Stimulated activated CD8-positive, alpha-beta memory T cell treated with anti-CD3 and anti-CD28 coated beads, Interleukin-4, amount 100 ng/mL, for 24 hours (primary cell): ENCODE data around the gene CRYBG2.
"Not testable (repeated sequence)": the region's sequence is repeated elsewhere in the genome, so short reads cannot be mapped to it uniquely, and the experiment has no call there.

Source experiments
- DNase-seq: peaks from one replicate; pipeline ENCODE4 v3.0.0-alpha.2; 2020; ENCODE audit warnings: low read depth

Gene CRYBG2

DNA sequence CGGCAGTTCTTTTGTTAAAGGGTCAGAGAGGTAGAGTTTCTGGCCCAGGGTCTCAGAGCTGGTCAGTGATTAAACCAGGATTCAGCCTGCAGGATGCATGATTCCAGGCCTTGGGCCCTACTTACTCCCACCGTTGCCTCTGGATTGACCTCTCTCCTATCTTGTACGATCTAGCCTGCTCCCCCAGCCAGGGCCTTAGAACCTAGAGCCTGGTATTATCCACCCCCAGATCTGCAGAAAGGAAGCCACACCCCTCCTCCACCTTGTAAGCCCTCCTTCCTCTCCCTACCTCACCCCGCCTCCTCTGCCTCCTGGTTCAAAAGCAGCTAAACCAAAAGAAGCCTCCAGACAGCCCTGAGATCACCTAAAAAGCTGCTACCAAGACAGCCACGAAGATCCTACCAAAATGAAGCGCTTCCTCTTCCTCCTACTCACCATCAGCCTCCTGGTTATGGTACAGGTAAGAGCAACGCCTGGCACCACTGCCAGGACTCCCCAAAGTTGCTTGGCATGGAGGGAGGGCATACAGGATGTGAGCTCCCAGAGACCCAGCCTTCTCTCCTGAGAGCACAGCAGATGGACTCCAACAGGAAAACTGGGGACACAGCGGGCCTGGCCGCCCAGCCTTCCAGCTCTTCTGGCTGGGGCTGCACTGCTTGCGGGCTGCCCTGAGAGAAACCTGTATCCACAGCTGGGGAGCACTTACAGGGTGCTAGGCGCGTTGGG, 36.2 kb downstream of the CRYBG2 start, which contains the start of gene CD52:
Gene CD52, plus strand, starts transcription at position 347 of the 726 bp plus-strand sequence. Its CDS starts 60 bp downstream, at position 407.
- DNase-seq, result peak; percentile 64

DNA sequence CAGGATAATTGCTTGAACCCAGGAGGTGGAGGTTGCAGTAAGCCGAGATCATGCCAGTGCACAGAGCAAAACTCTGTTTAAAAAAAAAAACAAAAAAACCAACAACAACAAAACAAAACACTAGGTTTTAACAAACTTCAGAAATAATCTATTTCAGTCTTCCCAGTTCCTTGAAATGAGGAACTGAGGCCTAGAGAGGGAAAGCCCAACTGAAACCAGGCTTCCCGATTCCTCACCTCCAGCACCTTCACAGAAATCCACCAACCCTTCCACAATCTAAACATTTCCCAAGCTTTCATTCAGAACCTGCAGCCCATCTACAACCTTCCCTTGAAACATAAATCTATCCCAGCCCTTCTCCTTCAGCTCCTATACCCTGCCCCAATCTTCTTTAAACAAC, 36.8 kb downstream of the CRYBG2 start:
- DNase-seq, result no peak

DNA sequence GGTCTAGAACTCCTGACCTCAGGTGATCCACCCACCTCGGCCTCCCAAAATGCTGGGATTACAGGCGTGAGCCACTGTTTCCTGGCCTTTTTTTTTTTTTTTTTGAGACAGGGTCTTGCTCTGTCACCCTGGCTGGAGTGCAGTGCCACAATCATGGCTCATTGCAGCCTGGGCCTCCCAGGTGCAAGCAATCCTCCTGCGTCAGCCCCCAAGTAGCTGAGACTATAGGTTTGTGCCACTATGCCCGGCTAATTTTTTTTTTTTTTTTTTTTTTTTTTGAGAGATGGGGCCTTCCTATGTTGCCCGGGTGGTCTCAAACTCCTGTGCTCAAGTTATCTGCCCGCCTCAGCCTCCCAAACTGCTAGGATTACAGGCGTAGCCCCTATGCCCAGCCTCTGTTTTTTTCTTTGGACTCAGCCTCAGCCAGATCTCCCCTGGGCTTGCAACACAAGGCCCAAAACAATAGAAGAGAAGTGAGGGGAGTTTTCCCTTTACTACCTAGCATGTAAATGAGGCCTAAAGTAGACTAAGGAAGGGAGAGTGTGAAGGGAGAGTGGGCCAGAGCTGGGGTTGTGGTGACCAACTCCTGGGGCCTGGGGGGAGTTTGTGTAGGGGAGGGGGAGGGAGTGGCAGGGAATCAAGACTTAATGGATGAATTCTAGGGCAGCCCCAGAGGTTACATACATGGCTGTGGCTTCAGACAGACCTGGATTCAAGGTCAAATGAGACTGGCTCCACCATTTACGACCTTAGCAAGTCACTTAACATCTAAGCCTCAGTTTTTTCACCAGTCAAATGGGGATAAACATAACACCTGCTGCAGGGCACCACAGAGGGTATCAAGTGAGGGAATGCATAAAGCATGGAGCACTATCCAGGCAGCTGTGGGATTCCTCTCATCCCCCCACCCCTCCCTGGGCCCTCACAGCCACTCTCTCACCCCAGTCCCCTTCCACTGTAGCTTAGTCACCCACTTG, 37.8 kb downstream of the CRYBG2 start:
- no peak for DNase-seq

DNA sequence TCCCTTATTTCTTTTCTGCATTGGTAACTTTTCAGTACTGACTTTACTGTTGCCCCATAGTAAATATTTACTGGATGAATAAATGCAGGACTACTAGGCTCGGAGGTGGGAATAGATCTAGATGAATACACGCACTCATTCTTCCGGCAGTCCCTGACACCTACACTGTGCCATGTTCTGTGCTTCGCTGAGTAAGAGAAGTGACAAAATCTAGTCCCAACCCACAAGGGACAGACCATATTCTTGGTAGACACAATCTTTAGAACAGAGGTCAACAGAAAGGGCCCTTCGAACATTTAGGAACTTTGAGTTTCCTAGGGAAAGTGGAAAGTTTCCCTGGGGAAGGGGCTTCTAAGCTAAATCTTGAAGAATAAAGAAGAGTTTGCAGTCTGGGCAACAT, 39.4 kb downstream of the CRYBG2 start:
- no peak for DNase-seq

DNA sequence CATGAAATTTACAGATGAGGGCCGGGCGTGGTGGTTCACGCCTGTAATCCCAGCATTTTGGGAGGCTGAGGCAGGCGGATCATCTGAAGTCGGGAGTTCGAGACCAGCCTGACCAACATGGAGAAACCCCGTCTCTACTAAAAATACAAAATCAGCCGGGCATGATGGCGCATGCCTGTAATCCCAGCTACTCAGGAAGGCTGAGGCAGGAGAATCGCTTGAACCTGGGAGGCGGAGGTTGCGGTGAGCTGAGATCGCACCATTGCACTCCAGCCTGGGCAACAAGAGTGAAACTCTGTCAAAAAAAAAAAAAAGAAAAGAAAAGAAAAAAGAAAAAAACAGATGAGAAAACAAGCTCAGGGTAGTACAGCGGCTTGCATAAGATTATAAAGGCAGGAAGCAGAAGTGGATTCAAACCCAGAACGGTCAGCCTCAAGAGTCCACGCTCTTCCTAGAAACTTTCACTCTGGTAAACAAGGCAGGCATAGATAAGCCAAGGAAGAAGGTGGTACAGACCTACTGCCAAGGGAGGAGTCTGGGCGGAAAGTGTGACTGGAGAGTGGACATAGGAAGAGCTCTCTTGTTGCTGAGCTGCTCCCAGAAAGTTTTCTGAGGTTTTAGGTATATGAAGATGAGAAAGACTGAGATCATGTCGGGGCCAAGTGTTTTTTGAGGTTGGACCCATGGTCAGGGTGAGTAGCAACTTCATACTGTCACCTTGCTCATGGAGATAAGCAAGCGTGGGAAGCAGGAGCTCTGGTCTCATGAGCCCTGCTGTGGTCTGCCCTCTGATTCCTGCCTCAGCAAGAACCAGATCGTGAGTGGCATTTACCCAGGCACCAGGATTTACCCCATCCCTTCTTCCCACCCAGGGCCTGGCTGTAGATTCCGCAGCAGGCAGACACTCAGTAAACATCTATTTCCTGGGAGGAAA, 45.7 kb downstream of the CRYBG2 start:
- DNase-seq, result not testable (repeated sequence)

DNA sequence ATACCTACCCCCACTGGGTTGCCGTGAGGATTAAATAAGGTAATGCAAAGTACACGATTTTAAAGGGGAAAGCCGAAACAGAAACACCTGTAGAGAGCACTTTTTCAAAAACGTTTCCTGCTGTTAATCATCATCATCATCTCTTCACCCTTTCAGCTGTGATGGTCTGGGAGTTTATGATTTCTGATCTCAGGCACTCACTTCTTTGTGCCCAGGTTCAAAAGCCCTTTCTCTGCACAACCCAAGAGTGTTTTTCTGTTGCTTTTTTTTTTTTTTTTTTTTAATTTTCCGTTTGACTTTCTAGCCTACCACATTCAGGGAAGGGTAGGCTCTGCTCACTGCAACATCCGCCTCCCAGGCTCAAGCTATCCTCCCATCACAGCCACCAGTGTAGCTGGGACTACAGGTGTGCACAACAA, 46.6 kb downstream of the CRYBG2 start:
- DNase-seq, result no peak

DNA sequence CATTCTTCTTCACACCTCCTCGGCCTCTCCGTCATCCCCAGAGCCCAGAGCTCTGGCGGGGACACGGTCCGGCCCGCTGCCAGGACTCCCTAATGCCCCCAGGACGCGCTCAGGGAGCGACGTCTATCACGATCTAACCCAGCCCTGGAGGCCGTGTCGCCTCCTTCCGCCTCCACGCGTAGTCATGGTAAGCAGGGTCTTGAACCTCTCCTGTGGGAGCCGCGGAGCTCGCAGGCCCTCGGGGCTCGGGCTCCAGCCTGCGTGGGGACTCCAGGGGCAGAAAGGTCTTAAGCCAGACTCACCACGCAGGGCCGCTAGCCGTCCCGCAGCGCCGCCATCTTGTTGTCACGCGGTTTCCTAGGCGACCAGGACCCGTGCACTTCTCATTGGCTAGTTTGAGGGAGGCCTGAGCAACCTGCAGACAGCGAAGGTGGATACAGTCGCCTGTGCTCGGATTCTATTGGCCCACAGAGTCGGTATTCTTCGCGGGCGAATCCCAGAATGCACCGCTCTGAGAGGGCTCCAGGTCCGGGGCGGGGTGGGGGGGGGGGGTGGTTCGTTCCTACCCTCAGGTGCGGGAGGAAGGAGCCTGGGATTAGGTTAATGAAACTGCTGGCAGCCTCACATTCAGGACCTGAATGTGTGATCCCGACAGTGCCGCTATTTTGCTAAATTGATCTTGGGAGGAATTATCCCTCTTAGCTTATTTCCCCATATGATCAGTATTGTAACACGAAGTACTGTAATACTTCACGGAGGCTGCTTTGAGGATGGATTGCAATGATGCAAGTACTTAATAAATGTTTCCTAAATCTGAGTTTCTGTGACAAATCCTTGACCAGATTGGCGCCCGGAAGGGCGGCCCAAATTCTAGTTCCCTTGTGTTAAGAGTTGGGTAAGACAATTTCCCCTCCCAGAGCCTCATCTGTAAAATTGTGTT, 47.4 kb downstream of the CRYBG2 start, which contains the start of gene UBXN11:
Gene UBXN11, minus strand, starts transcription at position 347 of the 940 bp plus-strand sequence. CDS start 3,753 bp downstream, outside the sequence.
- DNase-seq, result peak; percentile 85

DNA sequence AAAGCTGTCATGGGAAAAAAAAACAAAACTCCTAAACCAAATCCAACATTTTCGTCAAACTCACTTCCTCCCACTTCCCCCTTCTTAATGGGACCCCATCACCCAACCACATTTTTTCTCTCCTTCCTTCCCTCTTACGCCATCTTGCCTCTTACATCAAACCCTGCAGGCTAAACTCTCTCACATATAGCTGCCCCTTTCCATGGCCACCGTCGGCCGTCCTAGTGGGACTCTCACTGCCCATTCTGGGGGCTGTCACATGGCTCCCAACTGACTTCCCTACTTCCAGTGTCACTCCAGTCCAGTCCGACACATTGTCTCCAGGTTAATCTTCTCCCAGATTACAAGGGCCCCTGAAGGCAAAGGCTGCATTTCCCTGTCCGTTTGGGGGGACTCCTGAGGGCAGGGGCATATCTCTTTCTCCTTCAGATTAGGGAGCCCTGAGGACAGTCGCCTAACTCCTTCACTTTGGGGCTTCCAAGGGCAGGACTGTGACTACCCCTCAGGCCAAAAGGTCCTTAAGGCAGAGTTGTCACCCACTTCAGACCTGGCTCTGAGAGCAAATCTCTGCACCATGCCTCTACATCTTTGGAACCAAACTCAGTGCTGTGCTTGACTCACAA, 48.2 kb downstream of the CRYBG2 start:
- DNase-seq, result no peak

DNA sequence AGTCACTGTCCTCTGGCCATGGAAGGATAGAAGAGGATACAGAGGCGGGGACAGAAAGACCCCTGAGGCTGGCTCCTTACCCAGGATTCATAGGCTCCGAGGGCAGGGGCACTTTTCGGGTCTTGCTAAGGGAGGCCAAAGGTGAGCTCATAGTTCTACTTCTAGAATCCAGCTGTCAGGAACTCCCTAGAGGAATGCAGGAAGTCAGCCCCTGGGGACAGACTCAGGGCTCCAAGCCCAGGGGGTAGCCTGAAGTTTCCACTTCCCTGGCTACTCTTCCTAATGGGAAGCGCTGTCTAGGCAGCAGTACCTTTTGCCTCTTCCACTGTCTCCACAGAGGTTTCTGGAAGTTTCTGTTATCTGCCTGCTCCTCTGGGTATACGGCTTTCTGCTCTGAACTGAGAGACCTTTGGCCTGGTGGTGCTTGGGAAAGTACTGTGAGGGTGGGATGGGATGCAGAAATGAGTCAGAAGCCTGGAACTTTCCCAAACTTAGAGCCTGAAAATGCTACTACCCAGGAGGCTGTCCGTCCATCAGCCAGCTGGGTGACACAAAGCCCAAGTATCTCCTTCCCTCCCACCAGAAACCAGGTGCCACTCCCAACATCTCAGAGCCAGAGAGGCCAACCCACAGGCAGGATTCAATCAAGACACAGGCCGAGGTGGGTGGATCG, 51.1 kb downstream of the CRYBG2 start:
- no peak for DNase-seq

DNA sequence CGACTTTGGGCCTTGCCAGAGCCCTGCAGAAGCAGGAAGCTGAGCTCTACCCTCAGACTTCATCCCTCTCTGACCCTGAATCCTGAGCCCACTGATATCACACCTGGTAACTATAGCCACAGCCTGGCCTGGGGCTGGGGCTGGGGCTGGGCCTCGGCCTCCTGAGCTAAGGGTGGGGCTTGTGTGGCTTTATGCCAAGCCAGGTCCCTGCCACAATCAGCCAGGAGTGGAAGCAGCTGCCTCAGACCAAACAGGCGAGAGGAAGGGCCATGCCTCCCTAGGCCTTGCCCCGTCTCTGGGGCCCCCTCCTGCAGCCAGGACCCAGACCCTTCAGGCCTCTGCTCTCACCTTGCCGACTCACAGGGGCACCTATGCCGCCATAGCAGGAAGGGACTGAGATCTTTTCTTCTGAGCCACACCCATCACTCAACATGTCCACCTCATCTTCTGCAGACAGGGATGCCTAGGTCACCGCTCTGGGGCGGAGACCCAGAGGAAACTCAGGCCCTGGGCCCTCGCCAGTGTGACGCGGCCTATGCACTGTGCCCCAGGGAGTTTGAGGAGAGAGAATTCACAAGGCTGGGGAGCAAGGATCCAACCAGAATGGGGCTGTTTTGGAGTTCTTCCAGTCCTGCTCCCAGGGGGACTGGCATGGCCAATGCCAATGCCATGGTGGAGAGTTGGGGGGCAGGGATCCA, 53.2 kb downstream of the CRYBG2 start:
- no peak for DNase-seq

DNA sequence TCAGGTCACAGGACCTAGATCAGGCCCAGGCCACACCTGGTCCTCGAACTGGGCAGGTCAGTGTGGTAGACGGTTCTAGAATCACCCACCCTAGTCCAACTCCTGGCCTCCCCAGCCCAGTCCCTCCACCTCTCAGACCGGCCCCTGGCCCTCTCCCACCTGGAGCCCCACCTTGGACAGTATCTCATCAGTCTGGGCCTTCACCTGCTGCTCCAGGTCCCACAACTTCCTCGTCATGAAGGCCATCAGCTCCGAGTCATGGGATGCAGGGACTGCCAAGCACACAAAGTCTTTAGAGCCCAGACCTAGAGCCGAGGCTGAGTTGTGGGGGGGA, 56.2 kb downstream of the CRYBG2 start:
- no peak for DNase-seq

DNA sequence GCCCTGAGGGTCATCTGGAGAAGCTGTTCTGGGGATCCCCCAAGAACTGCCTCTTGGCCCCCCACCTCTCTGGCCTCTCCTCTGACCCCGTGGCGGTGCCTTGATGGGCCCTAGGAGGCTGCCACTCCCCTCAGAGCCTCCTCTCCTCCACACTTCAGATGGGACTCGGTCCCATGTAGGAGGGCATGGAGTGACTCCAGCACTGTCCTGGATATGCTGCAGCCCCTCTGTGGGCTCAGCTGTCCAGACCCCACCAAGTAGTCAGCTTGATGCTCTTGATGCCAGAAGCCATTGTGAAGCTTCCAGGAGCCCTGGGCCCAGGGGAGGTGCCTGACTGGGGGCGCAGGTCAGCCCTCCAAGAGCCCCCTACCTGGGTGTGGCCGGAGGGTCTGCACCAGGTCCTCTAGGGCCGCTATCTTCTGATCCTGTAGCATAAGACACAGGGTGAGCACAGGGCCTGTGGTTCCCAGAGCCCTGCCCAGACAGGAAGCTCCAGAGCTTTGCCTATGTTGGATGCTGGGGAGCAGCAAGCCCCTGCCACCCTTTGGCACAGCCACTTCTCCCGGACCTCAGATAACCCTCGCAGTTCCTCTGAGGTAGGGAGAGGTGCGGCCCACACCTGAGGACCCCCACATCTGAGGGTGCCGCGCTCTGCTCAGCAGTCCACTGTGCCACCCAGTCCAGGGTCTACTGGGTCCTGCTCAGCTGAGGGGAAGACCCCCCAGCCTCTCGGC, 56.7 kb downstream of the CRYBG2 start:
- DNase-seq, result no peak

DNA sequence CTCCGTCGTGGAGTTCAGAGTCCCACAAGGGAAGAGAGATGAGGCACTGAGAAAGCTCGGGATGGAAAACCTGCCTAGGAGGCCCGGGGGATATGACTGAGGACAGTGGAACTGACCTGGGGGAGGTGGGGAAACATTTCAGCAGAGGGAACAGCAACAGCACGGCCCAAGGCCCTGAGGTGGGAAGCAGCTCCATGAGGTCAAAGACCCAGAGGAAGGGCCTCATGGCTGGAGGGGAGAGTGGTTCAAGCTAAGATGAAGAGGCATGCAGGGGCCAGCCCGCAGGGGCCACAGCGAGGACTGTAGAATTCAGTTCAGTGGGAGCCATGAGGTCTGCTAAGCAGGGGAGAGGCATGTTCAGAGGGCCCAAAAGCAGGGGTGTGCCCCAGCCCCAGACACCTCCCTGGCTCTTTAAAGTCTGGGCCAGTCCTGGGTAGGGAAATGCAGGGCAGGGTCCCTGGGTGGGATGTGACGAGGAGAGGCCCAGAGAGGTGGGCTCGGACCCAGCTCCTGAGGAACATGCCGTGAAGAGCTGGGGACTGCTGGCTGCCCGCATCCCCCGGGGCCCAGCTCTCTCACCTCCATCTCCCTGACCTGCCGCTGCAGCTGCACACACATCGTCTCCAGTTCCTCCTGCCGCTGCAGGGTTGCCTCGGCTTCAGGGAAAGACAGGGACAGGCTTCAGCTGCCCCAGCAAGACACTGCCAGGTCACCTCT, 57.4 kb downstream of the CRYBG2 start:
- no peak for DNase-seq

DNA sequence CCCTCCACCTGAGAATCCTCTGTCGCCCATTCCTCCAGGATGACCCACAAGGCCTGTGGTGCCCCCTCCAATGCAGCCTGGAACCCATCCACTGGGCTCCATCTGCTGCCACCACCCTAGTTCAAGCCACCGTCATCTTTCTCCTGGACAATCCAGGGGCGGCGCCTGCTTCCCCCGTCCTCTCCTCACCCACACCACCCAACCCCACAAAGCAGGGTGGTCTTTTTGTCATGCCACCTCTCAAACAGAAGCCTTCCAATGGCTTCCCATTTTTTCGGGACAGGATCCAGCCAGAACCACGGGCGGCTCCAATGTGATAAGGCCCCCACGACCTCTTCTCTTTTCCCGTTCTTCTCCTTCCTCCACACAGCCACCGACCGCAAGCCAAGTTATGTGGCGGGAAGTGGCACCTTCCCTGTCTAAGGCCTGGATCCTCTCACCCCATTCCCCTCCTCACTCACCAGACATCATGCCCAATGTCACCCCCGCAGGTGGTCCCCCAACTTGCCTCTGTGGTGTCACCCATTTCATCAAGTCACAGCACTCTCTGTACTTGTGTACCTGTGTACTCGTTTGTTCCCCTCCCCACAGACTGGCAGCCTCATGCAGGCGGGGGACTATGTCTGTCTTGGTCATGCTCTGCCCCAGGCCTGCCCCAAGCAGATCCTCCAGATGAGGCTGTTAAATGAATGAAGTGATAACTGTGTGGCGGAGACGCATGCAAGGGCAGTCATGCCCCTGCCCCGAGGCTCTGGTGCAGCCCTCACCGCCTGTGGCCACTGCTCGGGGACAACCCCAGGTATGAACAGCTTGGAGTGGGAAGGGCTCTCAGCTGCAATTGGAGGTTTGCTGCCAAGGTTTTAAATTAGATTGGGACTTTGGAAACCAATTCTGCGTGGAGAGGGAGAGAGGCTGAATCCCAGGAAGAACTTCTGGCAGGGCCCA, 58.5 kb downstream of the CRYBG2 start:
- DNase-seq, result no peak

DNA sequence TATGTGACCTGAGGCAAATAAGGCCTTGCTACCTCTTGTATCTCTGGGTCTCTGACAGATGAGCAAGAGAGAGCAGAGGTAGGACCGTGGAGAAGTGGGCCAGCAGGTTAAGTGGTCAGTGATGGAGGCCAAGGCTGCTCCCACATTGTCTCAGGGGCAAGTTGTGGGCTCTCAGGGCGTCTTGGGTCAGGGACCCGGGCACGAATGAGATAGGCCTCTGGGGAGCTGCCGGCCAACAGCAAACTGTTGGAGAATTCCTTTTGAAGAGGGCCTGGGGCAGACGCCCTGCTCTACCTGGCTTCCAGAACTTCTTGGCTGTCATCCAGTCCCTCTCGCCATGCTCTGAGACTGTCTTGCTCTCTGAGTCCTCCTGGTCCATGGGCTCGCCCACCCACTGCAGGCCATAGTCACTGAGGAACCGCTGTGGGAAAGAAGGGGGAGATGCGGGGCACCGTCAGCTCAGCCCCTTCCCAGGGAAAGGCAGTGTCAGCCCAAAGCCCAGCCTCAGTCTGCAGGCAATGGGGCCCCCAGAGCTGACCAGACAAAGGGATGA, 59.9 kb downstream of the CRYBG2 start:
- no peak for DNase-seq

DNA sequence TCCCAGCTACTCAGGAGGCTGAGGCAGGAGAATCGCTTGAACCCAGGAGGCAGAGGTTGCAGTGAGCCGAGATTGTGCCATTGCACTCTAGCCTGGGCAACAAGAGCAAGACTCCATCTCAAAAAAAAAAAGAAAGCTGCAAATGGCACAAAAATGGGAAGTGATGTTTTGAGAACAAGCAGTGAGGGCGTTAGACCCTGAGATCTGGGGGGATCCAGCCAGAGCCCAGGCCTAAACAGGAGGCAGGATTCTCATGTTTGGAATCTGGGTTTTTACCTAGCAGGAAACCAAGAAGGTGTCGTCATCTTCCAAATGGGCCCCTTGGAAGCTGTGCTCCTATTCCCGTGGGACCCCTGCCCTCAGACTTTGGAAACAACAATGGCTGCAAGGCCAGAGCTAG, 61.2 kb downstream of the CRYBG2 start:
- DNase-seq, result not testable (repeated sequence)
